Adrenal gland (tissue), 5 donors: ENCODE results near the gene ATP6V0A4.
"Not testable (repeated sequence)": the region's sequence is repeated elsewhere in the genome, so short reads cannot be mapped to it uniquely, and the experiment has no call there.

ENCODE experiments used
- POLR2A ChIP-seq, 2 donors: fragments of 450-650 bp; IDR thresholded peaks; one replicate each; pipeline ENCODE4 v1.6.1; 2017; ENCODE audit warnings: antibody characterized with exemption in 2 of 2, mild to moderate bottlenecking in 2 of 2, moderate library complexity in 1 of 2
- TF ChIP-seq, protein P1 (sequence below), 6 experiments: fragments of 450-650 bp in 4 of 6; fragments of 200-600 bp in 2 of 6; sonication (generic) in 1 of 6; IDR thresholded peaks; 1 replicate in 5 of 6; 2 replicates in 1 of 6; pipeline versions ENCODE4 v1.5.1 to v1.8.0; 2016 to 2021; ENCODE audit warnings: antibody characterized with exemption in 6 of 6, mild to moderate bottlenecking in 2 of 6, moderate library complexity in 1 of 6
- donor health status: DM: no; HTN: no; CAD: no.

DNA sequence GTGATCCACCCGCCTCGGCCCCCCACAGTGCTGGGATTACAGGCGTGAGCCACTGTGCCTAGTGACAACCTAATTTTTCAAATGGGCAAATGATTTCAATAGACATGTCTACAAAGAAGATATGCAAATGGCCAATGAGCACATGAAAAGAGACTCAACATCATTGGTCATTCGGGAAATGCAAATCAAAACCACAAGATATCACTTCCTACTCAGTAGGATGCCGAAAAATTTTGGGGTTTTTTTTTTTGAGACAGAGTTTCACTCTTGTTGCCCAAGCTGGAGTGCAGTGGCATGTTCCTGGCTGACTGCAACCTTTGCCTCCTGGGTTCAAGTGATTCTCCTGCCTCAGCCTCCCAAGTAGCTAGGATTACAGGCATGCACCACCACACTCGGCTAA is 110.0 kb downstream of the ATP6V0A4 start:
- TF ChIP-seq, protein P1, sequence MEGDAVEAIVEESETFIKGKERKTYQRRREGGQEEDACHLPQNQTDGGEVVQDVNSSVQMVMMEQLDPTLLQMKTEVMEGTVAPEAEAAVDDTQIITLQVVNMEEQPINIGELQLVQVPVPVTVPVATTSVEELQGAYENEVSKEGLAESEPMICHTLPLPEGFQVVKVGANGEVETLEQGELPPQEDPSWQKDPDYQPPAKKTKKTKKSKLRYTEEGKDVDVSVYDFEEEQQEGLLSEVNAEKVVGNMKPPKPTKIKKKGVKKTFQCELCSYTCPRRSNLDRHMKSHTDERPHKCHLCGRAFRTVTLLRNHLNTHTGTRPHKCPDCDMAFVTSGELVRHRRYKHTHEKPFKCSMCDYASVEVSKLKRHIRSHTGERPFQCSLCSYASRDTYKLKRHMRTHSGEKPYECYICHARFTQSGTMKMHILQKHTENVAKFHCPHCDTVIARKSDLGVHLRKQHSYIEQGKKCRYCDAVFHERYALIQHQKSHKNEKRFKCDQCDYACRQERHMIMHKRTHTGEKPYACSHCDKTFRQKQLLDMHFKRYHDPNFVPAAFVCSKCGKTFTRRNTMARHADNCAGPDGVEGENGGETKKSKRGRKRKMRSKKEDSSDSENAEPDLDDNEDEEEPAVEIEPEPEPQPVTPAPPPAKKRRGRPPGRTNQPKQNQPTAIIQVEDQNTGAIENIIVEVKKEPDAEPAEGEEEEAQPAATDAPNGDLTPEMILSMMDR (IDR thresholded peaks at IDR 0.05), result not testable (repeated sequence)
- not testable (repeated sequence) for TF ChIP-seq POLR2A (IDR thresholded peaks at IDR 0.05)
